ENCODE results near the gene CCL13. TPM values are rescaled to one million over a fixed set of nuclear protein-coding genes. Genes with fewer than 3 reads are reported as not detected.

The CCL13 gene
- polyA plus RNA-seq, 3 donors, result not detected

DNA sequence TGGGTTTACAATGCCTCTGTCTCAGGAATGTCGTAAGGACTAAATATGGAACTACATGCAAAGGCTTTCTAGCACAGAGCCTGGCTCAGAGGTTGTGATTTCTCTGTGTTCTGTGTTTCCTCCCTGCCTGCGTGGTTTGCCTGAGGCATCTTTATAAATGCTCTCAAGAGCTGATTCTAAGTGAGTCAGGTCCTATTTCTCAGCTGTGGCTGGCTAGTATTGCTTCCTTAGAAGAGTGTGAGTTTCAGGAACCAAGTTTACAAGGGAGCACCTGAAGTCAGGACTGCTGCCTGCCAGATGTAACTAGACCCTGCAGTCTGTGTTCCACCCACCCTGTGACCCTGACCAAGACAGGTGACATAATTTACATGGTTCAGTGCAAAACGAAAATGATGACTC lies 14.7 kb downstream of the CCL13 start:
- H3K9ac ChIP-seq (ENCODE audit: insufficient read depth, low read length, poor library complexity, severe bottlenecking), result no peak overlapping the region
- Mint-ChIP-seq H3K9me3 (peaks cover 0 to 2% (median 0%) of the 10 kb centered on the region in 7 donors), H3K36me3 (peaks cover 0 to 2% of the 10 kb centered on the region in 2 donors), H3K27me3 (ENCODE audit: low read depth in 3 of 3) (peaks cover 0 to 2% (median 0%) of the 10 kb centered on the region in 3 donors), H3K4me3 (peak overlapping the region in 1 of 2 donors; percentile 35), H3K27ac (peak overlapping the region in 4 of 7 donors; percentile 89 to 94 (median 92)), H3K4me1 (peaks cover 14% of the 10 kb centered on the region)
- no peaks in the 10 kb centered on the region for H4K20me1 ChIP-seq (ENCODE audit: insufficient read depth, low read length)
- H3K9me3 ChIP-seq (replicated peaks in 1 of 2; ENCODE audit: control insufficient read depth in 1 of 2, insufficient read depth in 1 of 2, low read length in 2 of 2), result no peaks in the 10 kb centered on the region
- H3K4me1 ChIP-seq (ENCODE audit: control insufficient read depth in 1 of 2, insufficient read depth in 2 of 2, low read length in 2 of 2), result peaks cover 76 to 82% of the 10 kb centered on the region in 2 donors
- DNase-seq, result peak; percentile 60 to 79 (median 77)
- H3K4me2 ChIP-seq (replicated peaks; ENCODE audit: extremely low read depth, low read length, poor library complexity, severe bottlenecking), result peak overlapping the region; percentile 1
- H3K4me3 ChIP-seq (replicated peaks in 1 of 3; ENCODE audit: low read depth in 2 of 3, low read length in 3 of 3), result peak overlapping the region in 1 of 3 experiments; percentile 13
- TF ChIP-seq, protein P1, sequence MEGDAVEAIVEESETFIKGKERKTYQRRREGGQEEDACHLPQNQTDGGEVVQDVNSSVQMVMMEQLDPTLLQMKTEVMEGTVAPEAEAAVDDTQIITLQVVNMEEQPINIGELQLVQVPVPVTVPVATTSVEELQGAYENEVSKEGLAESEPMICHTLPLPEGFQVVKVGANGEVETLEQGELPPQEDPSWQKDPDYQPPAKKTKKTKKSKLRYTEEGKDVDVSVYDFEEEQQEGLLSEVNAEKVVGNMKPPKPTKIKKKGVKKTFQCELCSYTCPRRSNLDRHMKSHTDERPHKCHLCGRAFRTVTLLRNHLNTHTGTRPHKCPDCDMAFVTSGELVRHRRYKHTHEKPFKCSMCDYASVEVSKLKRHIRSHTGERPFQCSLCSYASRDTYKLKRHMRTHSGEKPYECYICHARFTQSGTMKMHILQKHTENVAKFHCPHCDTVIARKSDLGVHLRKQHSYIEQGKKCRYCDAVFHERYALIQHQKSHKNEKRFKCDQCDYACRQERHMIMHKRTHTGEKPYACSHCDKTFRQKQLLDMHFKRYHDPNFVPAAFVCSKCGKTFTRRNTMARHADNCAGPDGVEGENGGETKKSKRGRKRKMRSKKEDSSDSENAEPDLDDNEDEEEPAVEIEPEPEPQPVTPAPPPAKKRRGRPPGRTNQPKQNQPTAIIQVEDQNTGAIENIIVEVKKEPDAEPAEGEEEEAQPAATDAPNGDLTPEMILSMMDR (IDR thresholded peaks at IDR 0.05), result no peak
- no peaks in the 10 kb centered on the region for H3K79me2 ChIP-seq (ENCODE audit: insufficient read depth, low read length)
- no peaks in the 10 kb centered on the region for H3K36me3 ChIP-seq (replicated peaks in 1 of 2; ENCODE audit: control insufficient read depth in 1 of 2, insufficient read depth in 2 of 2, low read length in 2 of 2)
- no peaks in the 10 kb centered on the region for H3K27me3 ChIP-seq (ENCODE audit: control insufficient read depth in 2 of 2, insufficient read depth in 2 of 2, low read length in 2 of 2)
- 17% methylated on average over 2 of the region's 3 CpGs for WGBS (ENCODE audit: insufficient coverage)
- intact Hi-C loops (cut with micrococcal nuclease), result no loop called here
- peak overlapping the region; percentile 81 to 85 for H3K27ac ChIP-seq (ENCODE audit: low read depth in 1 of 2, low read length in 2 of 2)
- H2AFZ ChIP-seq (ENCODE audit: insufficient read depth, low read depth, low read length, poor library complexity, severe bottlenecking), result no peak overlapping the region

DNA sequence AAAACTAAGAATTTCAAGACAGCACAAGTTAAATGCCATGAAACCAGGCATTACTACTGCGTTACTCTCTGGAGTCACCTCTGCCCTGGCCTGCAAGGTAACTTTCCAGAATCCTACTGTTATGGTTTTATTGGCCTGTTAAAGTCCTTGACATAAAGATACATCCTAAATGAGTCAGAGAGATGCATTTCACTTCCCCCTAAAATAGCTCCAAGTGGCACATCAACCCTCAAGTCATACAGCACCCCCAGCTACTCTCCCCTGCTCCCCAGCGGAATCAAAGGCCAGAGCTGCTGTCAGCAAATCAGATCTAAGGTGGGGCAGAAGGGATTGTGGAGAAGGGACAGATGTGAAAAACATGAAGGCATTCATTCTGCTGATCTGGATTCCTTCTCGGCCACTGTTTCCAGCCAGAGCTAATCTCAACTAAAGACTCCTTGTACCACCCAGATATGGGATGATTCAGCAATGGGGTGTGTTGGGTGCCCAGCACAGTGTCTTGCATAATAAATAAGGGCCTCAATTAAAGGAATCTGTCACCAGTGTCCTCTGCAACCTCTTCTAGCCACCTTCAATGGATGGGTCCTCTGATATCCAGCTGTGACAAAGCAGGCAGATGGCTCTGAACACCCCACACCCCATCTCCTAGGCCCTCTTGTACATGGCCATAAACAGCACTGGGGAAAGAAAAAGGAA lies 15.3 kb downstream of the CCL13 start:
- Histone ChIP-seq H3K36me3 (replicated peaks in 1 of 2; ENCODE audit: control insufficient read depth in 1 of 2, insufficient read depth in 2 of 2, low read length in 2 of 2) (no peaks in the 10 kb centered on the region), H2AFZ (ENCODE audit: insufficient read depth, low read depth, low read length, poor library complexity, severe bottlenecking) (no peak overlapping the region), H3K4me1 (ENCODE audit: control insufficient read depth in 1 of 2, insufficient read depth in 2 of 2, low read length in 2 of 2) (peaks cover 75 to 80% of the 10 kb centered on the region in 2 donors), H3K4me2 (replicated peaks; ENCODE audit: extremely low read depth, low read length, poor library complexity, severe bottlenecking) (peak overlapping the region; percentile 1), H3K9ac (ENCODE audit: insufficient read depth, low read length, poor library complexity, severe bottlenecking) (no peak overlapping the region), H3K79me2 (ENCODE audit: insufficient read depth, low read length) (no peaks in the 10 kb centered on the region), H4K20me1 (ENCODE audit: insufficient read depth, low read length) (no peaks in the 10 kb centered on the region), H3K27me3 (ENCODE audit: control insufficient read depth in 2 of 2, insufficient read depth in 2 of 2, low read length in 2 of 2) (no peaks in the 10 kb centered on the region), H3K27ac (ENCODE audit: low read depth in 1 of 2, low read length in 2 of 2) (peak overlapping the region; percentile 81 to 85), H3K4me3 (replicated peaks in 1 of 3; ENCODE audit: low read depth in 2 of 3, low read length in 3 of 3) (peak overlapping the region in 1 of 3 experiments; percentile 13), H3K9me3 (replicated peaks in 1 of 2; ENCODE audit: control insufficient read depth in 1 of 2, insufficient read depth in 1 of 2, low read length in 2 of 2) (no peaks in the 10 kb centered on the region)
- peak overlapping the region in 4 of 7 donors; percentile 89 to 94 (median 92) for H3K27ac Mint-ChIP-seq
- H3K4me3 Mint-ChIP-seq, result peak overlapping the region in 1 of 2 donors; percentile 46
- H3K9me3 Mint-ChIP-seq, result peaks cover 0 to 2% (median 0%) of the 10 kb centered on the region in 7 donors
- no CpG with 5 or more reads among the region's 3 CpGs for WGBS (ENCODE audit: insufficient coverage)
- peaks cover 0 to 2% (median 0%) of the 10 kb centered on the region in 3 donors for H3K27me3 Mint-ChIP-seq (ENCODE audit: low read depth in 3 of 3)
- TF ChIP-seq, protein P1 (IDR thresholded peaks at IDR 0.05), result no peak
- peak; percentile 48 to 66 (median 49) for DNase-seq
- intact Hi-C loops (cut with micrococcal nuclease), result no loop called here
- H3K36me3 Mint-ChIP-seq, result peaks cover 0 to 2% of the 10 kb centered on the region in 2 donors
- H3K4me1 Mint-ChIP-seq, result peaks cover 16% of the 10 kb centered on the region

Data from CD14-positive monocyte (primary cell).